Kidney capillary endothelial cell (primary cell): ENCODE data around the gene CRHBP.

ENCODE experiments used
- DNase-seq: peaks from one replicate; pipeline ENCODE4 v3.0.0-alpha.2; 2018; ENCODE audit warnings: low spot score

The CRHBP gene

GRCh38 chr5:77015938-77016569 lies 63.2 kb downstream of the CRHBP start:
- peak; percentile 54 for DNase-seq

- DNase-seq: no peak
Observed at GRCh38 chr5:77016962-77017361, 64.1 kb downstream of the CRHBP start.

- no peak for DNase-seq
Observed at GRCh38 chr5:77017668-77018067, 64.8 kb downstream of the CRHBP start.
